Measurements from ENCODE around the gene ASCC3.

DNA sequence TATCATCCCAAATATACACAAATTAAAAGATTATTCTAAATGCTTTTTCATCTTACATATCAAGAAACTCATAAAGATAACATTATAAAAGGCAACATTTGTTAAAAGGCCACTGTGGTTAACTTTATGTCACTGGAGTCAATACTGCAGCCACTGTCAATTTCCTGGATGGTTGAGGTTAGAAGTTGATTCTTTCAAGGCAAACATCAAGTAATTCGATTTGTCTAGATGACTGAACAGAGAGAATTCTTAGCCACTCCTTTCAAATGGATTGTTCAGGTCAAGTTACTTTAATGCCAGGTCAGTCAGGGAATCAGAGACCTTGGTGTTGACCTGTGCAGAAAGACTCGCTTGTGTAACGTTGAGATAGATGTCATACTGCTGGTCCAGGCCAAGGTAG is 372.0 kb downstream of the ASCC3 start:
- no peak for TF ChIP-seq SP1 (IDR thresholded peaks at IDR 0.05)
- TF ChIP-seq L3MBTL2 (conservative IDR thresholded peaks at IDR 0.05): no peak
- no peak for TF ChIP-seq BHLHE40 (IDR thresholded peaks at IDR 0.05; ENCODE audit: borderline replicate concordance)
- TF ChIP-seq, protein P1, sequence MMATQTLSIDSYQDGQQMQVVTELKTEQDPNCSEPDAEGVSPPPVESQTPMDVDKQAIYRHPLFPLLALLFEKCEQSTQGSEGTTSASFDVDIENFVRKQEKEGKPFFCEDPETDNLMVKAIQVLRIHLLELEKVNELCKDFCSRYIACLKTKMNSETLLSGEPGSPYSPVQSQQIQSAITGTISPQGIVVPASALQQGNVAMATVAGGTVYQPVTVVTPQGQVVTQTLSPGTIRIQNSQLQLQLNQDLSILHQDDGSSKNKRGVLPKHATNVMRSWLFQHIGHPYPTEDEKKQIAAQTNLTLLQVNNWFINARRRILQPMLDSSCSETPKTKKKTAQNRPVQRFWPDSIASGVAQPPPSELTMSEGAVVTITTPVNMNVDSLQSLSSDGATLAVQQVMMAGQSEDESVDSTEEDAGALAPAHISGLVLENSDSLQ (IDR thresholded peaks at IDR 0.05): no peak
- no peak for TF ChIP-seq CTBP1 (IDR thresholded peaks at IDR 0.05; ENCODE audit: borderline replicate concordance)
- no peak for TF ChIP-seq HDGF (IDR thresholded peaks at IDR 0.05; ENCODE audit: borderline replicate concordance)
- no peak for TF ChIP-seq SUZ12 (IDR thresholded peaks at IDR 0.05)
- no peak for TF ChIP-seq FOXM1 (IDR thresholded peaks at IDR 0.05; ENCODE audit: borderline replicate concordance)
- no peak for TF ChIP-seq ARNT (IDR thresholded peaks at IDR 0.05)
- no peak for TF ChIP-seq FOXK2 (IDR thresholded peaks at IDR 0.05)
- TF ChIP-seq TARDBP (IDR thresholded peaks at IDR 0.05): no peak

Data from HEK293T (cell line).